GM19372 (cell line): Measurements from ENCODE around the gene FGGY.

Experiments used
- ATAC-seq: cut with Tn5 transposase; IDR thresholded peaks from one replicate; pipeline ENCODE4 v1.9.1; 2021; ENCODE audit warnings: mild to moderate bottlenecking, low read depth, moderate library complexity; ENCODE audit not compliant: unreplicated experiment

FGGY gene

DNA sequence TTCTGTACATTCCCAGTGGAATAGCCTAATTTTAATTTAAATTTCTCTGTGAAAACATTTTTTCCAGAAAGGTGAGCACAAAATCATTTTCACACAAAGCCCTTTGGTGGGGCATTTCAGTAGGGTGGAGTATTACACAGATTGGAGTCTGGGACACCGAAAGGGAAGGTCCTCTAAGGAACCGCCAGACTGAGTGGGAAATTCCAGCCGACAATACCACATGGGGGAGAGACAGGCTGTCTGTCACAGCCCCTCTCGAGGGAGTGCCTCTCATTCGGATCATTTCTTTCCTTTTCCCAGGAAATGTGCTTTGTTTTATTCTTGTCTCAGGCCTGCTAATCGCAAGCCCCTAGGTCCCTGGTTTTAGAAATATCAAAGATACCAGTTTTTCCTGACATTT lies 367.3 kb downstream of the FGGY start:
- no peak for ATAC-seq

DNA sequence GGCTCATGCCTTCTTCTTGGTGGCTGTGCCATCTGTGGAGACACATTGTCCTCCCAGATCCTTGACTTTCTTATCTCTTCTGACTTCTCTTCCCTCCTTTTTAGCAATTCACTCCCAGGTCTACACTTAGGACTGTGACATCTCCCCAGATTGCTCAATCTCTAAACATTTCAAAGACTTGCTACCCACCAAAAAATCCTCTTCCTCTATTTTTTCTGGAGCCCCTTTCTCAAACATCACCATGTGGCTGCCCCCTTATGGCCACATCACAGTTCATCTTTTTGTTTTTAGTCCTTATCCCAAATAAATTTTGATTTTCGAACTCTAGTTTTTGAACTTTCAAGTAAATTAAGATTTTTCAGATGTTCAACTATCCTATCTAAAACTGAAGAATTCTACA lies 369.2 kb downstream of the FGGY start:
- ATAC-seq = no peak

DNA sequence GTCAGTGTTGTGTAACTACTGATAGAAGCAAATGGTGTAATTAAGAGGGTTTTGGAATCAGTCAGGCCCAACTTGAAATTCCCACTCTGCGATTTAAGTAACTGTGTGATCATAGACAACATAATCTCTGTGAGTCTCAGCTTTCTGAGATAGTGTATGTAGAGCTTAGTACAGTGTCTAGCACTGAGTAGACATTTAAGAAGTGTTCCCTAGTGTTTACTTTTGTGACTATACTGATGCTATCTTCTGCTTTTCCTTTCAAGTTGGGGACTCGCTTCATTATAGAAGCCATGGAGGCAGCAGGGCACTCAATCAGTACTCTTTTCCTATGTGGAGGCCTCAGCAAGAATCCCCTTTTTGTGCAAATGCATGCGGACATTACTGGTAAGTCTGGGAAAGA lies 370.1 kb downstream of the FGGY start:
- ATAC-seq = no peak

DNA sequence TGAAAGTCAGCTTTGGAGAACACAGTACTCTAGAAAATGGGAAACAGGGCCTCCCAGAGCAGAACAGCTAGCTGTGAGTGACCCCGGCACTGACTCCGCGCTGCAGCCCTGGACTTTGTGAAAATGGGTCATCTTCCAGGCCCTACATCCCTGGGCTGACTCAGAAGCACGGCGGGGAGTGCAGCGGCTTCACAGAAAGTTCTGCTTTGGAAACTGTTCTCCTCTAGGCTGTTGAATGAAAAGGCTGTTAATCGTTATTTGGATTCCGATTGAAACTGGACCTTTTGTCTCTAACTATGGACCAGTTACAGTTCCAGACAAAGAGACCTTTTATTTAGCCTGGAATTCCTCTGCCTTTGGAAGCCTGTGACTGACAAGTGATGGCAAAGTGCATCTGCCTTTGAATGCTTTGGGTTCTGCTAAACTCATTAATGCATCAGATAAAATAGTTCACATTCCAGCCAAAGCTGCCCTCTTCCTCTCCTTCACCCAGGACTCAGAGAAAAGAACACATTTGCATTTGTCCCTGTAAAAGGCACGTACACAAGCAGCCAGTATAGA lies 372.9 kb downstream of the FGGY start:
- no peak for ATAC-seq

- ATAC-seq = no peak
Measured at GRCh38 chr1:59670662-59671061, 373.8 kb downstream of the FGGY start.

- ATAC-seq = no peak
Measured at GRCh38 chr1:59671066-59671952, 374.4 kb downstream of the FGGY start.

- ATAC-seq = no peak
Measured at GRCh38 chr1:59671953-59672305, 375.0 kb downstream of the FGGY start.

- no peak for ATAC-seq
Measured at GRCh38 chr1:59672851-59673572, 376.1 kb downstream of the FGGY start.

DNA sequence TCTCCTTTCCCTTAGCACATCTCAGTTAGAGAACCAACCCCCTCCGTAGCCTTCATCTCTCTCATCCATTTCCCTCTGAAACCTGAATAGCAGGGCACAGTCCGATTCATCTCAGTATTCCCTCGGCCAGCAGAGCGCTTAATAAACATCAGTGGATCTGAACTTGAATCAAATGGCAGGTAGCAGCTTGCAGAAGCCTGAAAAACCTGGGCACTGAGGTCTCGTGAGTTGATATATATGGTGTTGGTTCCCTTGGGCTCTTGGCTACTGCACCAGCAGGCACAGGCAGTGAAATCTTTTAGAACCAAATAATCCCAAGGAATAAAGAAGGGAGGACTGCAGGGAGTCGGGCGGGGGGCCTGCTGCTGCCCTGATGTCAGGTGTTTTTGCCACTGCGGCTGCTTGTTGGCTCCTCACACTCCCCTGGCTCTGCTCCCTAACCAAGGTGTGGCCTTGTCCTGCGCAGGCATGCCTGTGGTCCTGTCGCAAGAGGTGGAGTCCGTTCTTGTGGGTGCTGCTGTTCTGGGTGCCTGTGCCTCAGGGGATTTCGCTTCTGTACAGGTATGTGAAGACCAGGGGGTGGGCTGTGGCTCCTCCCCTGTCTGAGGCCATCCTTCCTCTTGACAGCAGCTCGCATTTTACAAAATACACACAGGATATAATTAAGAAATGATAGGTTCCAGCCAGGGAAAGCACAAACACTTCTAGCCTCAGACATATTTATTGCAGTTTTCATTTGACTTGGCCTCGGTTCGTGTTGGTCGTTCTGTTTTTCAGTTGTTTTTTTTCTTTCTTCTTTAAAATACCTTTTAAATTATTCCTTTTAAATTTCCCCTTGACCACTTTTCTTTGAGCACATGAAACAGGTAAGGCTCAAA lies 376.9 kb downstream of the FGGY start:
- ATAC-seq = no peak

DNA sequence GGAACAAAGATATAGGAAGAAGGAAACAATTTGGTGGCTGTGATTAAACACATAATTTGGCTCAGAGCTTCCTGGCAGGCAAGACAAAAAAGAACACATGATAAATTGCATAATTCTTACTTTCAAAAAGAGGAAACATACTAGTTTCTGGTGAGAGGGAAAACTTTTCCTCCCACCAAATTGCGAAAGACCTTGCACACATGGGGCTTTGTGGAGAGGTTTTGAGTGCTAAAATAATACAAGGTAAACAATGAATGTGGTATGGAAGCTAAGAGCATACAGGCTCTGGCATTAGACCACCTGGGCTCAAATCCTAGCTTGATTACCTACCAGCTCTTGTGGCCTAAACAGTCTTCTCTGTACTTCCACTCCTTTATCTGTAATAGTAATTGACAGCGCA lies 377.7 kb downstream of the FGGY start:
- ATAC-seq = no peak

GRCh38 chr1:59675936-59676335 lies 379.0 kb downstream of the FGGY start:
- ATAC-seq = no peak

GRCh38 chr1:59678040-59678439 lies 381.1 kb downstream of the FGGY start:
- no peak for ATAC-seq

DNA sequence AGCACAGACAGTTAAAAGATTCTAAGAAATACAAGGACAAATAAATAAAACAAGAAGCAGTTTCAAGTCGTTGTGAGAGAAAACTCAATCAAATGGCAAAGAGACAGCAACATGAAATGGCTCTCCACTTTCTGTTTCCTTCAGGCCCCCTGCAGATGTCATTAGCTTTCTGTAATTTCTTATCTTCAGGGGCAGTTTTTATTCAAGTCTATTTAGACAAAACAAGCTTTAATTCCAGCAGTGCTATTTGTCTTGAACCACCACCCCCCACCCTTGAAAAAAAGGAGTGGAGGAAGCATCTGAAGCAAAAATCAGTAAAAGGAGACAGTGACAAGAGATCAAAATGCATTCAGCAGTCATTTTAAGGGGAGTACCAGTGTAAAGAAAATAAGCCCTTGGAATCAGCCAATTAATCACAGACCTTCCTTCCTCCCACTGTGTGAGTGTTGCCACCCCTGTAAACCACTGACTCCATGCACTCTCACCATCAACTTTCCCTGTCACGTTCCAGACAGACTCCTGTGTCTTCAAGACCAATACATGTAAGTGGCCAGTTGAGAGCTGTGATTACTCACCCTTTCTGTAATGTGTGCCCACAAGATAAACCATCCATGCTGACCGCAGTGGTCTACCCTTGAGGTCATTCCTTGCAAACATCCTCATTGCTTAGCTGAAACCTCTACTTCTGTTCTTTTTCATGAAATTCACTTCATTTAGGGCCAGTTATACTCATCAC lies 381.8 kb downstream of the FGGY start:
- no peak for ATAC-seq

GRCh38 chr1:59680044-59680443 lies 383.1 kb downstream of the FGGY start:
- no peak for ATAC-seq

- ATAC-seq = no peak
Measured at GRCh38 chr1:59682396-59683080, 385.6 kb downstream of the FGGY start.

DNA sequence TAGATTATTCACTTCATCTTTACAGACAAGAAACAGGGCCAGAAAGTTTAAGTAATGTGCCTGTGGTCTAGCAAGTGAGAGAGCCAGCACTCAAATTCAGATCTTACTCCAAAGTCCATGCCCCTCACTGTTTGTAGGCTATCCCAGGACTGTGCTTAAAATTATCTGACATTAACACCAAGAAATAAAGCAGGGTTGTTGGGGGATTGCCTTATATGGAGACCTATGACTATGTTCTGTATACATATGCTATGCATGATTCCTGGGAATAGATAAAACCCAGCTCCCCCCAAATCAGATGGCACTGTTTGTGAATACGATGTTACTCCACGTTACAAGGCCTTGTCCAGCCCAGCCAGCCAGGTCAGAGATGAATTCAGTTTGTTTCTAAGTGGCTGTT lies 386.3 kb downstream of the FGGY start:
- ATAC-seq = no peak

GRCh38 chr1:59684698-59685097 lies 387.8 kb downstream of the FGGY start:
- no peak for ATAC-seq

- ATAC-seq = no peak
Measured at GRCh38 chr1:59685101-59685500, 388.2 kb downstream of the FGGY start.

GRCh38 chr1:59685666-59686065 lies 388.8 kb downstream of the FGGY start:
- no peak for ATAC-seq
